22Rv1 (cell line): ENCODE results near the gene TMEM95.
A peak's percentile ranks its signal among the peaks of the same experiment; 100 is the strongest.

ENCODE experiments used
- H3K27ac ChIP-seq: fragments of 450-650 bp; 2 replicates; pipeline ENCODE4 v1.5.1; 2017
- ZFX ChIP-seq: fragments of 450-650 bp; IDR thresholded peaks from 2 replicates; pipeline ENCODE4 v1.6.1; 2017; ENCODE audit warnings: antibody characterized with exemption, borderline replicate concordance
- TF ChIP-seq, protein P1 (sequence below): fragments of 450-650 bp; IDR thresholded peaks from 2 replicates; pipeline ENCODE4 v1.5.1; 2017; ENCODE audit warnings: mild to moderate bottlenecking

The TMEM95 gene

DNA sequence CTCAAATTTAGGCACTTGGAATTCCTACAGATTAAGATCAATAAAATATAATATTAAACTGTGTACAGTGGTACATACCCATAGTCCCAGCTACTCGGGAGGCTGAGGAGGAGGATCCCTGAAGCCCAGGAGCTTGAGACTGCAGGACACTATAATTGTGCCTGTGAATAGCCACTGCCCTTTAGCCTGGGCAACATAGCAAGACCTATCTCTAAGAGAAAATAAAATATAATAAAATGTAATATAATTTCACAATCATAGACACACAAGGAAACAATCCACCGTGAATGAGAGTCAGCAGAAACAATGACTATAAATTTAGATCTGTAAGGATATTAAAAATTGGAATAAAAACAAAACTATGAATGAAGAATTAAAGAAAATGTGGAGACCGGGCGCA, 15.9 kb downstream of the TMEM95 start:
- TF ChIP-seq, protein P1, sequence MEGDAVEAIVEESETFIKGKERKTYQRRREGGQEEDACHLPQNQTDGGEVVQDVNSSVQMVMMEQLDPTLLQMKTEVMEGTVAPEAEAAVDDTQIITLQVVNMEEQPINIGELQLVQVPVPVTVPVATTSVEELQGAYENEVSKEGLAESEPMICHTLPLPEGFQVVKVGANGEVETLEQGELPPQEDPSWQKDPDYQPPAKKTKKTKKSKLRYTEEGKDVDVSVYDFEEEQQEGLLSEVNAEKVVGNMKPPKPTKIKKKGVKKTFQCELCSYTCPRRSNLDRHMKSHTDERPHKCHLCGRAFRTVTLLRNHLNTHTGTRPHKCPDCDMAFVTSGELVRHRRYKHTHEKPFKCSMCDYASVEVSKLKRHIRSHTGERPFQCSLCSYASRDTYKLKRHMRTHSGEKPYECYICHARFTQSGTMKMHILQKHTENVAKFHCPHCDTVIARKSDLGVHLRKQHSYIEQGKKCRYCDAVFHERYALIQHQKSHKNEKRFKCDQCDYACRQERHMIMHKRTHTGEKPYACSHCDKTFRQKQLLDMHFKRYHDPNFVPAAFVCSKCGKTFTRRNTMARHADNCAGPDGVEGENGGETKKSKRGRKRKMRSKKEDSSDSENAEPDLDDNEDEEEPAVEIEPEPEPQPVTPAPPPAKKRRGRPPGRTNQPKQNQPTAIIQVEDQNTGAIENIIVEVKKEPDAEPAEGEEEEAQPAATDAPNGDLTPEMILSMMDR: no peak
- no peak overlapping the region for H3K27ac ChIP-seq

DNA sequence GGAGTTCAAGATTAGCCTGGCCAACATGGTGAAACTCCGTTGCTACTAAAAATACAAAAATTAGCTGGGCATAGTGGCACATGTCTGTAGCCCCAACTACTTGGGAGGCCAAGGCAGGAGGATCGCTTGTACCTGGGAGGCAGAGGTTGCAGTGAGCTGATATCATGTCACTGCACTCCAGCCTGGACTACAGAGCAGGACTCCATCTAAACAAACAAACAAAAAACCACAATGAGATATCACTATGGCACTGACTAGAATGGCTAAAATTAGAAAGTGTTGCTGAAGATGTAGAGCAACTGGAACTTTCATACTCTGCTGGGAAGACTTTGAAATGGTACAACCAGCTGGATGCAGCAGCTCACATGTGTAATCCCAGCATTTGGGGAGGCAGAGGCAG, 19.4 kb downstream of the TMEM95 start:
- no peak overlapping the region for H3K27ac ChIP-seq
- no peak for TF ChIP-seq ZFX
- TF ChIP-seq, protein P1: no peak

DNA sequence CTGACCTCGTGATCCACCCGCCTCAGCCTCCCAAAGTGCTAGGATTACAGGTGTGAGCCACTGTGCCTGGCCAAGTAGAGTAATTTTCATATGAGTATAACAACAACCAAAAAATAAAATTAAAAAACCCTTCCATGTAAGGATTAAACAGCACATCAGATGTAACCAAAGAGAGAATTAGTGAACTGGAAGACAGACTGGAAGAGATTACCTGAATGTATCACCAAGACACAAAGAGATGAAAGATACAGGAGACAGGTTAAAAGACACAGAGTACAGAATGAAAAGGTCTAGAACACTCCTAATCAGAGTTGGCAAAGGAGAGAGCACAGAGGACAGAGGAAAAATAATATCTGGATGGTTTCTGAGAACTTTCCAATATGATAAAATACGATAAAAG, 24.2 kb downstream of the TMEM95 start:
- no peak for TF ChIP-seq ZFX
- TF ChIP-seq, protein P1: no peak
- no peak overlapping the region for H3K27ac ChIP-seq

DNA sequence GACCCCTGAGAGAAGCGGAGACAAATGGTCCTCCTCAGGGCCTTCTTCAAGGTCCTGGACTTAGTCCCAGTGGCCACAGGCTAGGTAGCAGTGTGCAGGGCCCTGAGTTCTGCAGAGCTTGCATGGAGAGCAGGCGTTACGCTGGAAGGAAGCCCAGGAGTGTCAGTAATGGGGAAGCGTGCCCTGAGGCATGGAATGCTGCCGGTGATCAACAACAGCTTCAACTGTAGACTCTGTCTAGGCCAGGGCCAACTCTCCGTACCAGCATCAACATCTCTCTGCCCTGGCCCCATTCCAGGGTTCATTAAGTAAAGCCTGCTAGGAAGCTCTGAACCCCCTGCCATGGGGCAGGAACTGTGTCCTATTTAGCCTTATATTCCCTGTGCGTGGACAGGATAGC, 25.4 kb downstream of the TMEM95 start:
- TF ChIP-seq ZFX: no peak
- TF ChIP-seq, protein P1: no peak
- H3K27ac ChIP-seq: peak overlapping the region; percentile 80

DNA sequence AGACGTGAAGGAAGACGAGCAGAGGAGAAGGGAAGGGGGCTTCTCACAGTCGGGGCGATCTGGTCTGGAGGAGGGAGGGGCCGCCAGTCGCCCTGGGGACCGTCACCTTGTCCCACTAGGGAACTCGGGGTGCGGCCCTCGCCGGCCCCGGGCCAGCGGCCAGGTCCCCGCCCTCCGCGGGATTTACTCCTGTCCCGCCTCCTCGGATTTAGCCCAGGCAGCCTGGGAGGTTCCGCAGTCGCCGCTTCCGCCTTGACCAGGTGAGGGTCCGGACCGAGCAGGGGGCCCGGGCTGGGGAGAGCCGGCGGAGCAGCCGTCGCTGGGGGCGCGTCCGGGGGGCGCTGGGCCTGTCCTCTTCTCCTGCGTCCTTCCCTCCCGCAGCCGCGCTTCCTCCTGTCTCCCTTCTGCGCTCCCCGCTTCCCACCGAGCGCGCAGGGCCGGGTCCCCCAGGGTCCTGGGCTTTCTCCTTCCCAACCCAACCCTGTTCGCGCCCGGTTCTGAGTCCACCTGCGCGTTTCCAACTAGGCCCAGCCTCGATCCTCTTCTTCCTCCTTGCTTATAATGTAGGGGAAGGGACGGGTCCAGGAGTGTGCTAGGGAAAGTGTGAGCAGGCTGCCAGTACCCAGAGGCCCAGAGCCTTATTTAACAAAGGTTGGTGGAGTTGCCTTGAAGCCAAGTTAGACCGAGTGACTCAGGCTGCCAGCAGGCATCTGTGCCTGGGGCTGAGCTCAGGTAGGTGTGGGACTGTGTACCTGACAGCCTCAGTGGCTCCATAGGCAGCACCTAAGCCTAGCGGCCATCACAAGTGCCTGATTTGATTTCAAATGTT, 26.1 kb downstream of the TMEM95 start, which contains the start of gene TNK1:
TSS of gene TNK1 (plus strand) at position 235 of the 829 bp plus-strand sequence. CDS start 1,838 bp downstream, outside the sequence.
- no peak for TF ChIP-seq ZFX
- TF ChIP-seq, protein P1: peak; percentile 16; the same call in 1 of the 2 replicates
- peak within 1 kb of the TSS; percentile 80 for H3K27ac ChIP-seq

DNA sequence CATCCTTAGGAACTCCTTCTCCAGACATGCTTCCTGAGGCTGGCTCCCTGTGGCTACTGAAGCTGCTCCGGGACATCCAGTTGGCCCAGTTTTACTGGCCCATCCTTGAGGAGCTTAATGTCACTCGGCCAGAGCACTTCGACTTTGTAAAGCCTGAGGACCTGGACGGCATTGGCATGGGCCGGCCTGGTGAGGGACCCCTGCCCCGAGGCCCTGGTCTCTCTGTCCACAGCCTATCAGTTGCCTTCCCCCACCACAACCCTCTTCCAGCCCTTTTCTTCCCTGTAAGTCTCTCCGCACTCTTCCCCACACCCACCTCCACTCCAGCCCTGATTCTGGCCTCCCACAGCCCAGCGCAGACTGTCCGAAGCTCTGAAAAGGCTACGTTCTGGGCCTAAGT, 27.9 kb downstream of the TMEM95 start:
- TF ChIP-seq, protein P1: no peak
- no peak for TF ChIP-seq ZFX
- H3K27ac ChIP-seq: peak overlapping the region; percentile 80; the same call in 1 of the 2 replicates

DNA sequence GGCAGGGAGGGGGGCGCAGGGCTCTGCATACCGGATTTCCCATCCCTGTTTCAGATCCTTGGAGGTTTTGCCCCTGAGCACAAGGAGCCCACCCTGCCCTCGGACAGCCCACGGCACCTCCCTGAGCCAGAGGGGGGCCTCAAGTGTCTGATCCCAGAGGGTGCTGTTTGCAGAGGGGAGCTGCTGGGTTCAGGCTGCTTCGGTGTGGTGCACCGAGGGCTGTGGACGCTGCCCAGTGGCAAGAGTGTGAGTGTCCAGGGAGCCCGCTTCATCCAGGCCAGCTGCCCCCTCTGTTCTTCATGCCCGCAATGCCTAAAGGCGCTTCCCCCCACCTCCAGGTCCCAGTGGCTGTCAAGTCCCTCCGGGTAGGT, 28.4 kb downstream of the TMEM95 start:
- TF ChIP-seq, protein P1: no peak
- no peak for TF ChIP-seq ZFX
- H3K27ac ChIP-seq: no peak overlapping the region
